Measurements from ENCODE around the gene NEGR1.

DNA sequence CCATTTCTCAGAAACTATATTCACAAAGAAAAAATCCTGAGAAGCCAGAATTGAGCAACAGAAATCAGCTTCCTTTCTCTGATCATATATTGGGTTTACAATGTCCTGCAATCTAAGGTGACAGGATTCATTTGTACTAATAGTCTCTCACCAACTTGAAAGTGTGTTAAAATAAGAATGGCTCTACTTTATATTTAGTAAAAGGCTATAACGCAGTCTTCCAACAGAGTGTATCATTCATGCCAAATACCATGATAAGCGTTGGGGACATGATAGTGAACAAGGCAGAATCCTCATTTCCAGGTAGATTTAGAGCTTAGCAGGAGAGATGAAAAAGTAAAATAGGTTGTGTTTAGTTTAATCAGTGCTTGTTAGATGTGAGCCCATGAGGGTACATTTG lies 682.3 kb downstream of the NEGR1 start:
- no peak for TF ChIP-seq POLR2A (IDR thresholded peaks at IDR 0.05)
- TF ChIP-seq, protein P1, sequence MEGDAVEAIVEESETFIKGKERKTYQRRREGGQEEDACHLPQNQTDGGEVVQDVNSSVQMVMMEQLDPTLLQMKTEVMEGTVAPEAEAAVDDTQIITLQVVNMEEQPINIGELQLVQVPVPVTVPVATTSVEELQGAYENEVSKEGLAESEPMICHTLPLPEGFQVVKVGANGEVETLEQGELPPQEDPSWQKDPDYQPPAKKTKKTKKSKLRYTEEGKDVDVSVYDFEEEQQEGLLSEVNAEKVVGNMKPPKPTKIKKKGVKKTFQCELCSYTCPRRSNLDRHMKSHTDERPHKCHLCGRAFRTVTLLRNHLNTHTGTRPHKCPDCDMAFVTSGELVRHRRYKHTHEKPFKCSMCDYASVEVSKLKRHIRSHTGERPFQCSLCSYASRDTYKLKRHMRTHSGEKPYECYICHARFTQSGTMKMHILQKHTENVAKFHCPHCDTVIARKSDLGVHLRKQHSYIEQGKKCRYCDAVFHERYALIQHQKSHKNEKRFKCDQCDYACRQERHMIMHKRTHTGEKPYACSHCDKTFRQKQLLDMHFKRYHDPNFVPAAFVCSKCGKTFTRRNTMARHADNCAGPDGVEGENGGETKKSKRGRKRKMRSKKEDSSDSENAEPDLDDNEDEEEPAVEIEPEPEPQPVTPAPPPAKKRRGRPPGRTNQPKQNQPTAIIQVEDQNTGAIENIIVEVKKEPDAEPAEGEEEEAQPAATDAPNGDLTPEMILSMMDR (IDR thresholded peaks at IDR 0.05), result no peak
- TF ChIP-seq POLR2AphosphoS5 (IDR thresholded peaks at IDR 0.05), result no peak

All from upper lobe of left lung (tissue), 4 donors.